ENCODE measurements around the gene IPCEF1. TPM values are rescaled to one million over a fixed set of nuclear protein-coding genes. Genes with fewer than 3 reads are reported as not detected.
"Not testable (repeated sequence)": the region's sequence is repeated elsewhere in the genome, so short reads cannot be mapped to it uniquely, and the experiment has no call there.

IPCEF1 gene
- total and polyA plus RNA-seq, 5 donors from 2014 or later, result 82.4 to 160 (median 85.9) TPM

DNA sequence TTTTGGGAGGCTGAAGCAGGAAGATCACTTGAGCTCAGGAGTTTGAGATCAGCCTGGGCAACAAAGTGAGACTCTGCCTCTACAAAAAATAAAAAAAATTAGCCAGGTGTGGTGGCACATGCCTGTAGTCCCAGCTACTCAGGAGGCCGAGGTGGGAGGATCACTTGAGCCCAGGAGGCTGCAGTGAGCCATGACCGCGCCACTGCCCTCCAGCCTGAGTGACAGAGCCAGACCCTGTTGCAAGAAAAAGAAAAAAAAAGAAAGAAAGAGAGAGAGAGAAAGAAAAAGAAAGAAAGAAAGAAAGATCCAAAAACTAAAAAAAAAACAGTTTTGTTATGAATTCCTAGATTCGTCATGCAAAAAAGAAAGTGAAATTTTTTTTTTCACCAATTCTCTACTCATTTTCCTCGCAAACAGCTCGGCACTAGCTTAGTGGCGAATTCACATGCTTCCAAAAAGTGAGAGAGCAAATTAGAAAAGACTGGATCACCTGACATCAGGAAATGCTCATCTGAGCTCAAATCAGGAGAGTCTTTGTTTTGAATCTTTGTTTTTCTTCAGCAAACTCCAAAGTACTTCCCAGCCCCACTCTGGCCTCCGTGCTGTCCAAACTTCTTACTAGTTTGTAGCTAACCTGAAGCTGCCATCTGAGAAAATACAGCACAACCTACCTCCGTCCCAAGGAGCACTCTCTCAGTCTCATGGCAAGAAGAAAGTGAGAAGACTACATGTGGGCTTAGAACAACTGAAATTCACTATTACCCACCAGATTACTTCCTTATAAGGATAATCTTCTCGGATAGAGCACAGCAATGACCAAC, 27.0 kb downstream of the IPCEF1 start:
- Histone ChIP-seq H3K4me3 (ENCODE audit: low read depth, low read length) (no peak overlapping the region), H3K27ac (ENCODE audit: insufficient read depth, low read length, poor library complexity, severe bottlenecking) (no peak overlapping the region), H3K36me3 (ENCODE audit: control insufficient read depth, insufficient read depth, low read length) (no peaks in the 10 kb centered on the region), H3K9me3 (ENCODE audit: control insufficient read depth in 2 of 2, low read length in 2 of 2) (no peaks in the 10 kb centered on the region), H3K4me1 (ENCODE audit: control insufficient read depth, insufficient read depth, low read length, poor library complexity, severe bottlenecking) (no peaks in the 10 kb centered on the region), H3K27me3 (ENCODE audit: control insufficient read depth, insufficient read depth, low read length) (no peaks in the 10 kb centered on the region)
- Mint-ChIP-seq H3K4me3 (no peak overlapping the region), H3K4me1 (no peaks in the 10 kb centered on the region), H3K9me3 (peaks cover 0 to 5% (median 0%) of the 10 kb centered on the region in 7 donors), H3K27me3 (no peaks in the 10 kb centered on the region), H3K36me3 (no peaks in the 10 kb centered on the region), H3K27ac (peak overlapping the region in 1 of 3 donors; percentile 21)
- no peak for DNase-seq
- ATAC-seq (ENCODE audit: low read depth in 2 of 2), result no peak

DNA sequence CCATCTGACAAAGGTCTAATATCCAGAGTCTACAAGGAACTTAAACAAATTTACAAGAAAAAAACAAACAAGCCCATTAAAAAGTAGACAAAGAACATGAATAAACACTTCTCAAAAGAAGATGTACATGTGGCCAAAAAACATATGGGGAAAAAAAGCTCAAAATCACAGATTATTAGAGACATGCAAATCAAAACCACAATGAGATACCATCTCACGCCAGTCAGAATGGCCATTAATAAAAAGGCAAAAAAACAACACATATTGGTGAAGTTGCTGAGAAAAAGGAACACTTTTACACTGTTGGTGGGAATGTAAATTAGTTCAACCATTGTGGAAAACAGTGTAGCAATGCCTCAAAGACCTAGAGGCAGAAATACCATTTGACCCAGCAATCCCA, 29.3 kb downstream of the IPCEF1 start:
- H3K27ac Mint-ChIP-seq; H3K4me3 Mint-ChIP-seq; H3K27me3 ChIP-seq (ENCODE audit: control insufficient read depth, insufficient read depth, low read length); H3K27ac ChIP-seq (ENCODE audit: insufficient read depth, low read length, poor library complexity, severe bottlenecking); H3K4me1 Mint-ChIP-seq; H3K27me3 Mint-ChIP-seq; H3K9me3 Mint-ChIP-seq; H3K4me1 ChIP-seq (ENCODE audit: control insufficient read depth, insufficient read depth, low read length, poor library complexity, severe bottlenecking); H3K9me3 ChIP-seq (ENCODE audit: control insufficient read depth in 2 of 2, low read length in 2 of 2); H3K36me3 ChIP-seq (ENCODE audit: control insufficient read depth, insufficient read depth, low read length); H3K4me3 ChIP-seq (ENCODE audit: low read depth, low read length); DNase-seq; H3K36me3 Mint-ChIP-seq; ATAC-seq (ENCODE audit: low read depth in 2 of 2): not testable (repeated sequence)

DNA sequence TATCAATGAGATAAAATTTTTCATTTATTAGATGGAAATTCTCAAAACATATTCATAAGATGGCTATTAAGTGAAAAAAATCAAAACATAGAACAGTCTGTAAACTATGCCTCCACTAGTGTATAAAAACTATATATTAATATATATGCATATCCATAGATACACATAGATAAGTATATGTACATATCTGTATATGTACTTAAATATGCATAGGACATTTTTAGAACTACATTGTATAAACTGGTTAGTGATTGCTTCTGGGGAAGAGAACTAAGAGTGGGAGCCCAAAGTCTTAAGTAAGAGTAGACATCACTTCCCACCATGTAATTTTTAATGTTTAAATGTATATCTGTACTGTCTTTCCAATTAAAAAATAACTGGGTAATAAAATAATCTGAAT, 31.5 kb downstream of the IPCEF1 start:
- Mint-ChIP-seq H3K9me3 (peaks cover 0 to 2% (median 0%) of the 10 kb centered on the region in 7 donors), H3K27me3 (no peaks in the 10 kb centered on the region), H3K27ac (no peak overlapping the region), H3K4me3 (no peak overlapping the region), H3K36me3 (no peaks in the 10 kb centered on the region), H3K4me1 (no peaks in the 10 kb centered on the region)
- Histone ChIP-seq H3K36me3 (ENCODE audit: control insufficient read depth, insufficient read depth, low read length) (no peaks in the 10 kb centered on the region), H3K4me1 (ENCODE audit: control insufficient read depth, insufficient read depth, low read length, poor library complexity, severe bottlenecking) (no peaks in the 10 kb centered on the region), H3K27ac (ENCODE audit: insufficient read depth, low read length, poor library complexity, severe bottlenecking) (no peak overlapping the region), H3K27me3 (ENCODE audit: control insufficient read depth, insufficient read depth, low read length) (no peaks in the 10 kb centered on the region), H3K4me3 (ENCODE audit: low read depth, low read length) (no peak overlapping the region), H3K9me3 (ENCODE audit: control insufficient read depth in 2 of 2, low read length in 2 of 2) (no peaks in the 10 kb centered on the region)
- ATAC-seq (ENCODE audit: low read depth in 2 of 2), result no peak
- no peak for DNase-seq

DNA sequence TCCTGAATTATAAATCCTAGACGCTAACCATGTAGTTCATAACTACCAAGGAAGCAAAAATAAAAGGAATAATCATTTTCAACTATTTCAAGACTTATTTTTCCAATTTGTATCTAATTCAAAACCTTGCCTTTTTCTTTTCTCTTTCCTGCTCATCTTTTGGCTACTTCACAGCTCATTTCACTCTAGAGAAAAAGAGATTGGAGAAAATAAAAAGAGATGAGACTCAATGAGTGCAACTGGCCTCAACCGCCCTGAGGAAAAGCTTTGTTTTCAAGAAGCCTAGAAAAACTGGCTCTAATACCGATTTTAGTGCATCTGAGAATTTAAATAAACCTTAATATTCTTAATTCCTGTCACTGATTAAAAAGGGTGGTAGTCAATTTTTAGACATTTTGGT, 36.4 kb downstream of the IPCEF1 start:
- no peak overlapping the region for H3K27ac Mint-ChIP-seq
- H3K36me3 Mint-ChIP-seq, result no peaks in the 10 kb centered on the region

DNA sequence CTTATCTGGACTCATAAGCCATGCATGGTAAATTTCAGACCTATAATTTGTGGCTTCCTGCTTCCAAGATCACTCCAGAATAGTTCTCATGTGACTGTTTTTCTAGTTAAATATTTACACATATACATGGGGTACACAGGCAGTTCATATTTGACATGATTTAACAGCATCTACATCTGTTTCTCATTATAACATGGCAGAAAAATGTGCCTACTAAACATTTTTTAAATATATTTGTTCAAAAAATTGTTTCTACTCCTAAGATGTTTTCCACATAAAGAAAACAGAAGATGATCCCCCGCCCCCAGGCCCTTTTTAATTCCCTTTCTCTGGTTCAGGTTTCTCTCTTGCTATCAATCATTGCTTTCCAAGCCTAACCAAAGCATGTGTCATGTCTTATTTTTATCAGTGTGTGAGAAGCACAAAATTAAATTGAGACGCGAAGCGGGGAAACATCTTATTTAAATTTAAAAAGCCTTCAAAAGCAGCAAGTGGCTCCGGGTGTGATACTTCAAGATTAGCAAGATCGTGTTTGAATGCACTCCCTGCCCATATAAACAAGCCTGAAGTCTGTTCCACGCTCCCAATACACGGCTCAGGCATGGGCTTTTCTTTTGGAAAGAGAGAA, 37.3 kb downstream of the IPCEF1 start:
- no peaks in the 10 kb centered on the region for H3K27me3 Mint-ChIP-seq
- Histone ChIP-seq H3K9me3 (ENCODE audit: control insufficient read depth in 2 of 2, low read length in 2 of 2) (no peaks in the 10 kb centered on the region), H3K36me3 (ENCODE audit: control insufficient read depth, insufficient read depth, low read length) (no peaks in the 10 kb centered on the region), H3K4me1 (ENCODE audit: control insufficient read depth, insufficient read depth, low read length, poor library complexity, severe bottlenecking) (no peaks in the 10 kb centered on the region), H3K4me3 (ENCODE audit: low read depth, low read length) (no peak overlapping the region), H3K27me3 (ENCODE audit: control insufficient read depth, insufficient read depth, low read length) (no peaks in the 10 kb centered on the region), H3K27ac (ENCODE audit: insufficient read depth, low read length, poor library complexity, severe bottlenecking) (no peak overlapping the region)
- no peak overlapping the region for H3K27ac Mint-ChIP-seq
- no peaks in the 10 kb centered on the region for H3K36me3 Mint-ChIP-seq
- DNase-seq (no peak), ATAC-seq (ENCODE audit: low read depth in 2 of 2) (no peak)
- peaks cover 0 to 1% (median 0%) of the 10 kb centered on the region in 7 donors for H3K9me3 Mint-ChIP-seq
- H3K4me3 Mint-ChIP-seq, result no peak overlapping the region
- H3K4me1 Mint-ChIP-seq, result no peaks in the 10 kb centered on the region

More for the DNA sequence above, 36.4 kb downstream of the IPCEF1 start:
- no peaks in the 10 kb centered on the region for H3K27me3 Mint-ChIP-seq
- no peak overlapping the region for H3K4me3 Mint-ChIP-seq
- ATAC-seq (ENCODE audit: low read depth in 2 of 2), result no peak
- H3K4me1 ChIP-seq (ENCODE audit: control insufficient read depth, insufficient read depth, low read length, poor library complexity, severe bottlenecking), result no peaks in the 10 kb centered on the region
- DNase-seq, result no peak
- no peak overlapping the region for H3K4me3 ChIP-seq (ENCODE audit: low read depth, low read length)
- H3K9me3 ChIP-seq (ENCODE audit: control insufficient read depth in 2 of 2, low read length in 2 of 2), result no peaks in the 10 kb centered on the region
- no peaks in the 10 kb centered on the region for H3K36me3 ChIP-seq (ENCODE audit: control insufficient read depth, insufficient read depth, low read length)
- H3K4me1 Mint-ChIP-seq, result no peaks in the 10 kb centered on the region
- H3K27me3 ChIP-seq (ENCODE audit: control insufficient read depth, insufficient read depth, low read length), result no peaks in the 10 kb centered on the region
- peaks cover 0 to 1% (median 0%) of the 10 kb centered on the region in 7 donors for H3K9me3 Mint-ChIP-seq
- H3K27ac ChIP-seq (ENCODE audit: insufficient read depth, low read length, poor library complexity, severe bottlenecking), result no peak overlapping the region

DNA sequence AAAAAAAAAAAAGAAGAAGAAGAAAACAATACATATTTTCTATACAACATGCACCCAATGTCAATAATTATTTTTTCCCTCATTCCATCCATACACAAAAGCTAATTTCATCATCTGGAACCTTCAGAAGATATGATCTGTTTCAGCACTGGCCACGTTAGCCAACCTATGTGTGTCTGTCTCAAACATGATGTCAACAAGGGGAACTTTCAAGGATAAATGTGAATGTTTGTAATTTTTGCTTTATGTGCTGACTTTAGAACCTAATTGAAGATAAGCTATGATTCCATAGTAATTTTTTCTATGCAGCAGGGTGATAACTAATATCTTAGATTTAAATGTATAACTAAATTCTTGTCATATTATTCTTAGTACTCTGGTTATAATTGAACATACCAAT, 37.9 kb downstream of the IPCEF1 start:
- H3K27ac ChIP-seq (ENCODE audit: insufficient read depth, low read length, poor library complexity, severe bottlenecking), result no peak overlapping the region
- Mint-ChIP-seq H3K27ac (no peak overlapping the region), H3K27me3 (peaks cover 5% of the 10 kb centered on the region), H3K4me3 (no peak overlapping the region), H3K4me1 (no peaks in the 10 kb centered on the region), H3K36me3 (no peaks in the 10 kb centered on the region), H3K9me3 (peaks cover 0 to 1% (median 0%) of the 10 kb centered on the region in 7 donors)
- no peaks in the 10 kb centered on the region for H3K4me1 ChIP-seq (ENCODE audit: control insufficient read depth, insufficient read depth, low read length, poor library complexity, severe bottlenecking)
- ATAC-seq (ENCODE audit: low read depth in 2 of 2), result no peak
- H3K4me3 ChIP-seq (ENCODE audit: low read depth, low read length), result no peak overlapping the region
- no peak for DNase-seq
- no peaks in the 10 kb centered on the region for H3K9me3 ChIP-seq (ENCODE audit: control insufficient read depth in 2 of 2, low read length in 2 of 2)
- no peaks in the 10 kb centered on the region for H3K27me3 ChIP-seq (ENCODE audit: control insufficient read depth, insufficient read depth, low read length)
- H3K36me3 ChIP-seq (ENCODE audit: control insufficient read depth, insufficient read depth, low read length), result no peaks in the 10 kb centered on the region

DNA sequence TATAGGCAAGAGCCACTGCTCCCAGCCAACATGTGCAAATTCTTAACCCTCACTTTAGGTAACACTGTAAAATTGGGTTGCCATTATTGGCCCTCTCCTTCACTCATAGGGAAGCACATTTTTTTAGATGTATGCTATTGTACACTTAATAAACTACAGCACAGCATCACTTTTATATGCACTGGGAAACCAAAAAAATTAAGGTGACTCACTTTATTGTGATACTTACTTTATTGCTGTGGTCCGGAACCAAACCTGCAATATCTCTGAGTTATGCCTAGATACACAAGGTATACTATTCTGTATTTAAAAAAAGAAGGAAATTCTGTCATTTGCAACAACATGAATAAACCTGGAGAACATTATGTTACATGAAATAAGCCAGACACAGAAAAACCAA, 40.5 kb downstream of the IPCEF1 start:
- no peak overlapping the region for H3K4me3 Mint-ChIP-seq
- H3K27me3 ChIP-seq (ENCODE audit: control insufficient read depth, insufficient read depth, low read length), result no peaks in the 10 kb centered on the region
- no peaks in the 10 kb centered on the region for H3K4me1 ChIP-seq (ENCODE audit: control insufficient read depth, insufficient read depth, low read length, poor library complexity, severe bottlenecking)
- H3K9me3 Mint-ChIP-seq, result peaks cover 0 to 1% (median 0%) of the 10 kb centered on the region in 7 donors
- no peak for DNase-seq
- H3K27ac Mint-ChIP-seq, result no peak overlapping the region
- no peak for ATAC-seq (ENCODE audit: low read depth in 2 of 2)
- no peak overlapping the region for H3K27ac ChIP-seq (ENCODE audit: insufficient read depth, low read length, poor library complexity, severe bottlenecking)
- H3K36me3 Mint-ChIP-seq, result no peaks in the 10 kb centered on the region
- no peaks in the 10 kb centered on the region for H3K36me3 ChIP-seq (ENCODE audit: control insufficient read depth, insufficient read depth, low read length)
- H3K27me3 Mint-ChIP-seq, result peaks cover 5% of the 10 kb centered on the region
- H3K4me1 Mint-ChIP-seq, result no peaks in the 10 kb centered on the region
- no peak overlapping the region for H3K4me3 ChIP-seq (ENCODE audit: low read depth, low read length)
- H3K9me3 ChIP-seq (ENCODE audit: control insufficient read depth in 2 of 2, low read length in 2 of 2), result no peaks in the 10 kb centered on the region

DNA sequence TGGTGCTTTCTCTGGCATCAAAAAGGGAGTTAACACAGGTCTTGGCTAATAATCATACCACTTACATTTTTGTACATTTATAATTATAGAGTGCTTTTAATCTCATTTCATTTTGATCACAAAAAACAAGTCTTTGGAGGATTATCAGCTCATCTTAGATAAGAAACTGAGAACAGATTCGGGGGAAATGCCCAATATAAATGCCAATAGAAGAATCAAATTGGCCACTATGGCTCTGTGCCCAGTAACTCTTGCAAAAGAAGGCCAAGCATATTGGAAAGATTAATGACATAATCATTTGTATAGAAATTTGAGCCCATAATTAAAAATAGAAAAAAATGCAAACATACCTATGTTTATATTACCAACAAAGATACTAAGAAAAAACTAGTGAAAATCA, 42.5 kb downstream of the IPCEF1 start:
- H3K4me3 ChIP-seq (ENCODE audit: low read depth, low read length), result no peak overlapping the region
- H3K27me3 ChIP-seq (ENCODE audit: control insufficient read depth, insufficient read depth, low read length), result peaks cover 2% of the 10 kb centered on the region
- no peak overlapping the region for H3K27ac ChIP-seq (ENCODE audit: insufficient read depth, low read length, poor library complexity, severe bottlenecking)
- Mint-ChIP-seq H3K9me3 (peaks cover 0 to 1% (median 0%) of the 10 kb centered on the region in 7 donors), H3K27ac (no peak overlapping the region), H3K27me3 (peaks cover 5% of the 10 kb centered on the region), H3K4me3 (no peak overlapping the region), H3K4me1 (no peaks in the 10 kb centered on the region), H3K36me3 (no peaks in the 10 kb centered on the region)
- no peaks in the 10 kb centered on the region for H3K36me3 ChIP-seq (ENCODE audit: control insufficient read depth, insufficient read depth, low read length)
- ATAC-seq (ENCODE audit: low read depth in 2 of 2) (no peak), DNase-seq (no peak)
- no peaks in the 10 kb centered on the region for H3K4me1 ChIP-seq (ENCODE audit: control insufficient read depth, insufficient read depth, low read length, poor library complexity, severe bottlenecking)
- H3K9me3 ChIP-seq (ENCODE audit: control insufficient read depth in 2 of 2, low read length in 2 of 2), result peaks cover 0 to 2% of the 10 kb centered on the region in 2 experiments

Data from CD4-positive, CD25-positive, alpha-beta regulatory T cell (primary cell).